ENCODE data around the gene TENT4A. TPM values are rescaled to one million over a fixed set of nuclear protein-coding genes. Genes with fewer than 3 reads are reported as not detected.

Gene TENT4A
- total RNA-seq, 4 donors from 2014 or later: 17.0 to 21.9 (median 20.1) TPM

GRCh38 chr5:6732634-6733410 is 19.6 kb downstream of the TENT4A start:
- TF ChIP-seq POLR2A (IDR thresholded peaks at IDR 0.05; ENCODE audit: low read depth) (no peak), POLR2AphosphoS5 (IDR thresholded peaks at IDR 0.05) (peak in 1 of 2 donors; percentile 32), CTCF (IDR thresholded peaks at IDR 0.05) (no peak), EP300 (IDR thresholded peaks at IDR 0.05) (no peak)
- H3K27ac ChIP-seq (replicated peaks in 1 of 4): peak overlapping the region; percentile 38 to 79 (median 63)
- peaks cover 4 to 5% (median 4%) of the 10 kb centered on the region in 4 donors for H3K36me3 ChIP-seq
- DNase-seq (ENCODE audit: extremely low spot score): no peak
- peaks cover 67 to 81% (median 73%) of the 10 kb centered on the region in 4 donors for H3K4me1 ChIP-seq
- peak overlapping the region in 3 of 4 donors; percentile 10 to 33 (median 14) for H3K4me3 ChIP-seq
- H3K27me3 ChIP-seq: no peaks in the 10 kb centered on the region
- WGBS: 42% methylated on average over 8 of the region's 13 CpGs
- H3K9me3 ChIP-seq: no peaks in the 10 kb centered on the region
- intact Hi-C loops (cut with DNase I): no loop called here

DNA sequence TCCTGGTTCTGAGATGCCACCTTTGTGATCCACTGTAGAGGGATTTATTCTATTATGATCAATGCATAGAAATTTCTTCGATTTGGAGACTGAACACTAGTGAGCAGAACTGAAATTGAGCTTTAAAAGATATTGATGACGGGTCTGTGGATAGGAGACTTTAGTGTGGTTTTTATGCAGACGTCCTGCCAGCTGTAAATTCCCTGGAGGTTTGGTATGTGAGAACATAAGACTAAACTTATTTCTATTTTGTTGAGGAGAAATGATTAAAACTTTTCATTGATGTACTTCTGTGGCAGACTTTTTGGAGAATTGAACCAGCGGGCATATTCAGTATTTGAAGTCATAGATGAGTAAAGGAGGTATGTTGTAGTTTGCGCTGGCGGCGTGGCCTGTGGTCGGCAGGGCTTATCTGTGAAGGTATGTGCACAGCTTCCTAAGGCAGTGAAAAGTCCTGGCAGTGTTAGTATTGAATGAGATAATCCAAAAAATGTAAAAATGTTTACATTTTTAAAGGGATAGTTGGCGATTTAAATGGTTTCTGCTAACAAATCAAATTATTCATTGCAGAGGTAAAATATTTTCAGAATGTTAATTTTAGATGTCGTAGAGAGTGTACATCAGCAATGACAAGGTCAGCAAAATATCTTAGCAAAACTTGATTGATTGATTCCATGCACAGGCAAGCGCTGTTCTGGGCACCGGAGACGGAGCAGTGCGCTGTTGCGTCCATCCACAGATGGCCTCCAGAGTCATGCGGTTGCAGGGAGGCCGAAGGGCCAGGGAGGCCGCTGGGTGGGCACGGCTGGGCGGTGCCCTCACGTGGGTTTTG is 20.4 kb downstream of the TENT4A start:
- H3K4me3 ChIP-seq: peak overlapping the region in 1 of 4 donors; percentile 33
- DNase-seq (ENCODE audit: extremely low spot score): no peak
- H3K9me3 ChIP-seq: no peaks in the 10 kb centered on the region
- H3K27ac ChIP-seq (replicated peaks in 1 of 4): peak overlapping the region; percentile 38 to 79 (median 63)
- TF ChIP-seq POLR2A (IDR thresholded peaks at IDR 0.05; ENCODE audit: low read depth): no peak
- no peak for TF ChIP-seq CTCF (IDR thresholded peaks at IDR 0.05)
- TF ChIP-seq EP300 (IDR thresholded peaks at IDR 0.05): no peak
- no peak for TF ChIP-seq POLR2AphosphoS5 (IDR thresholded peaks at IDR 0.05)
- peaks cover 4 to 12% (median 11%) of the 10 kb centered on the region in 4 donors for H3K36me3 ChIP-seq
- no peaks in the 10 kb centered on the region for H3K27me3 ChIP-seq
- peaks cover 61 to 73% (median 66%) of the 10 kb centered on the region in 4 donors for H3K4me1 ChIP-seq
- intact Hi-C loops (cut with DNase I): no loop called here
- 69% methylated on average over 21 of the region's 21 CpGs for WGBS

DNA sequence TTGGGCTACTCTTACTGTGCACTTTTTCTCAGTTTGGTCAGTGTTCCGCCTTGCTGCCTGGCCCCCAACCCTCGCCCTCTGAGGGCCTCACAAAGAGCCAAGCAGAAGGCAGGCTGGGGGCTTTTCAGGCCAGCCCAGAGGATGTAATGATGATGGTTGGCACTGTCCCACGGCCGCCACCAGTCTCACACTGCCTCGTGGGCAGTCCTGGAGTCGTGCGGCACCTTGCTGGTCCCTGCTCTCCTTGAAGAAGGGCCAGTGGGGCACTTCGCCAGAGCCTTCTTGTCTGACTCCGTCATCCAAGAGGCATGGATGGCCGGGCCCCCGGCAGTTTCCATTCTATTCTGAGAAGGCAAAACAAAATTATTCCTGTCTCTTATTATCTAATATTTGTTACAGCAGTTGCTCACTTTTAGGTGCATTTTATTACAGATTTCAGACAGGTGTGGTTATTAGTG is 21.0 kb downstream of the TENT4A start:
- peaks cover 57 to 67% (median 63%) of the 10 kb centered on the region in 4 donors for H3K4me1 ChIP-seq
- DNase-seq (ENCODE audit: extremely low spot score): no peak
- WGBS: 43% methylated on average over 11 of the region's 11 CpGs

DNA sequence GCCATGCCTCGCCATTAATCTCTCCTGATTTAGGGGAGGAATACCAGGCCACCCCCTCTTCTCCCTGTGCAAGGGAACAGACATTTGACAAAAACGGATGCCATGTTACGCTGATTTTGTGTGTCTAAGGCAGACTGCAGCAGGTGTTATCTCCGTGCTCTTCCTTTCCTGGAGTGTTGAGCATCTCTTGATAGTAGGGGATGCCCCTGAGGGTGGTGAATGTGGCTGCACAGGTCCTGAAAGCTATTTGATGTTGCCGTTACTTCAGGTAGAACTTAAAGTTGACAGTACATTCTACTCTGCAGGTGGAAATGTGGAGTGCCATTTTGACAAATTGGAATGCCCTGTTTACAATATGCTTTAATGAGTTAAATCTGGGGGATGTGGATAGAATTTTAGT is 21.5 kb downstream of the TENT4A start:
- TF ChIP-seq POLR2AphosphoS5 (IDR thresholded peaks at IDR 0.05) (no peak), POLR2A (IDR thresholded peaks at IDR 0.05; ENCODE audit: low read depth) (no peak), EP300 (IDR thresholded peaks at IDR 0.05) (no peak), CTCF (IDR thresholded peaks at IDR 0.05) (no peak)
- DNase-seq (ENCODE audit: extremely low spot score): no peak
- no peak overlapping the region for H3K4me3 ChIP-seq
- H3K27me3 ChIP-seq: no peaks in the 10 kb centered on the region
- H3K27ac ChIP-seq (replicated peaks in 1 of 4): peak overlapping the region in 1 of 4 donors; percentile 57
- no peaks in the 10 kb centered on the region for H3K9me3 ChIP-seq
- 77% methylated on average over 5 of the region's 5 CpGs for WGBS
- peaks cover 52 to 62% (median 58%) of the 10 kb centered on the region in 4 donors for H3K4me1 ChIP-seq
- H3K36me3 ChIP-seq: peaks cover 9 to 24% (median 20%) of the 10 kb centered on the region in 4 donors
- intact Hi-C loops (cut with DNase I): no loop called here

More for the DNA sequence above, 21.0 kb downstream of the TENT4A start:
- Histone ChIP-seq H3K27me3 (no peaks in the 10 kb centered on the region), H3K4me3 (no peak overlapping the region), H3K27ac (replicated peaks in 1 of 4) (peak overlapping the region in 1 of 4 donors; percentile 57), H3K9me3 (no peaks in the 10 kb centered on the region), H3K36me3 (peaks cover 4 to 19% (median 15%) of the 10 kb centered on the region in 4 donors)
- TF ChIP-seq POLR2AphosphoS5 (IDR thresholded peaks at IDR 0.05): no peak
- TF ChIP-seq CTCF (IDR thresholded peaks at IDR 0.05): no peak
- no peak for TF ChIP-seq POLR2A (IDR thresholded peaks at IDR 0.05; ENCODE audit: low read depth)
- no peak for TF ChIP-seq EP300 (IDR thresholded peaks at IDR 0.05)
- intact Hi-C loops (cut with DNase I): no loop called here
